Glutamatergic neuron (in vitro differentiated cells): ENCODE data around the gene PLSCR1. TPM values are rescaled to one million over a fixed set of nuclear protein-coding genes. Genes with fewer than 3 reads are reported as not detected.

Source experiments
- DNase-seq: peaks from one replicate; pipeline ENCODE4 v3.0.0; 2022
- H3K27ac Mint-ChIP-seq: one replicate; pipeline ENCODE4 v1.8.0; 2020; ENCODE audit warnings: mild to moderate bottlenecking, mixed read lengths, inconsistent platforms; ENCODE audit not compliant: unreplicated experiment
- H3K27me3 Mint-ChIP-seq: one replicate; pipeline ENCODE4 v1.8.0; 2020; ENCODE audit warnings: mild to moderate bottlenecking, moderate library complexity, mixed read lengths, inconsistent platforms; ENCODE audit not compliant: unreplicated experiment
- H3K36me3 Mint-ChIP-seq: one replicate; pipeline ENCODE4 v1.8.0; 2020; ENCODE audit warnings: mild to moderate bottlenecking, mixed read lengths, inconsistent platforms; ENCODE audit not compliant: unreplicated experiment
- H3K4me1 Mint-ChIP-seq: one replicate; pipeline ENCODE4 v1.8.0; 2020; ENCODE audit warnings: mild to moderate bottlenecking, low read depth, mixed read lengths, inconsistent platforms; ENCODE audit not compliant: unreplicated experiment
- H3K4me3 Mint-ChIP-seq: one replicate; pipeline ENCODE4 v1.8.0; 2020; ENCODE audit warnings: mild to moderate bottlenecking, mixed read lengths, inconsistent platforms; ENCODE audit not compliant: unreplicated experiment
- H3K9me3 Mint-ChIP-seq: one replicate; pipeline ENCODE4 v1.8.0; 2020; ENCODE audit warnings: mild to moderate bottlenecking, moderate library complexity, mixed read lengths, inconsistent platforms; ENCODE audit not compliant: unreplicated experiment
- total RNA-seq: library from RNA; stranded (reverse); fragmentation: NEBNext Ultra II Directional; extraction: Animal tissue kit (Norgen Biotek cat#: 25700); gene quantifications from one replicate; pipeline ENCODE4 v1.2.1, GENCODE V29; 2021; ENCODE audit not compliant: unreplicated experiment
- TF ChIP-seq, protein P1 (sequence below): fragments of 200-600 bp; sonication (generic); IDR thresholded peaks from one replicate; pipeline ENCODE4 v1.5.0; 2021; ENCODE audit not compliant: partially characterized antibody, unreplicated experiment

Gene PLSCR1
- total RNA-seq, 1 donor from 2014 or later = 4.1 TPM

DNA sequence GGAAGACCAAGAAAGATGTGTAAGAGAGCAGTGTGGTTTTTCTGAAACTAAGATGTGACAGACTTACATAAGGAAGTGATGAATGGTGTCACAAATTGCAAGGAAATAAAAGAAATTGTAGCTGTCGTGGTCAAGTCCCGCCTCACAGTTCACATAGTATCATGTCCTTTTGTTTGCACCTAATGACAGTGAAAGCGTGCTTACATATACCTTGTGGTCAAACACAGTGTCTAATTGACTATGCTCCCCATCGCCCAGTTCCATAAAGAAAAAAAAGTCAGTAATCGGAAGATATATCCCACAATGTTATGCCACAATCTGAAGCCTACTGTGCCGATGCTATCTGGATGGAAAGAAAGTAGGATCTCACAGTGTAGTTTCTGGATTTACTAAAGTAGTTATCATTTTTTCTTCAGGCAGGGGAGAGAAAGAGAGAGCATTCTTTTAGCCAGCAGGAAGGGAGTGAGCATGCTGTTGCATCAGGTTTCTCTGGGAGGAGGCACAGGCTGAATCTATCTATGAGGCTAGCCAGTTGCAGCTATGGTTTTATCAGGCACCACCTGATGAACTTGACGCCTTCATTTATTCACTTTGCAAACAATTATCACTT is 9.8 kb upstream of the PLSCR1 start:
- DNase-seq = no peak
- Mint-ChIP-seq H3K9me3 (no peaks in the 10 kb centered on the region), H3K27me3 (no peaks in the 10 kb centered on the region), H3K36me3 (no peaks in the 10 kb centered on the region), H3K4me1 (no peaks in the 10 kb centered on the region), H3K4me3 (no peak overlapping the region), H3K27ac (no peak overlapping the region)
- TF ChIP-seq, protein P1, sequence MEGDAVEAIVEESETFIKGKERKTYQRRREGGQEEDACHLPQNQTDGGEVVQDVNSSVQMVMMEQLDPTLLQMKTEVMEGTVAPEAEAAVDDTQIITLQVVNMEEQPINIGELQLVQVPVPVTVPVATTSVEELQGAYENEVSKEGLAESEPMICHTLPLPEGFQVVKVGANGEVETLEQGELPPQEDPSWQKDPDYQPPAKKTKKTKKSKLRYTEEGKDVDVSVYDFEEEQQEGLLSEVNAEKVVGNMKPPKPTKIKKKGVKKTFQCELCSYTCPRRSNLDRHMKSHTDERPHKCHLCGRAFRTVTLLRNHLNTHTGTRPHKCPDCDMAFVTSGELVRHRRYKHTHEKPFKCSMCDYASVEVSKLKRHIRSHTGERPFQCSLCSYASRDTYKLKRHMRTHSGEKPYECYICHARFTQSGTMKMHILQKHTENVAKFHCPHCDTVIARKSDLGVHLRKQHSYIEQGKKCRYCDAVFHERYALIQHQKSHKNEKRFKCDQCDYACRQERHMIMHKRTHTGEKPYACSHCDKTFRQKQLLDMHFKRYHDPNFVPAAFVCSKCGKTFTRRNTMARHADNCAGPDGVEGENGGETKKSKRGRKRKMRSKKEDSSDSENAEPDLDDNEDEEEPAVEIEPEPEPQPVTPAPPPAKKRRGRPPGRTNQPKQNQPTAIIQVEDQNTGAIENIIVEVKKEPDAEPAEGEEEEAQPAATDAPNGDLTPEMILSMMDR = no peak

DNA sequence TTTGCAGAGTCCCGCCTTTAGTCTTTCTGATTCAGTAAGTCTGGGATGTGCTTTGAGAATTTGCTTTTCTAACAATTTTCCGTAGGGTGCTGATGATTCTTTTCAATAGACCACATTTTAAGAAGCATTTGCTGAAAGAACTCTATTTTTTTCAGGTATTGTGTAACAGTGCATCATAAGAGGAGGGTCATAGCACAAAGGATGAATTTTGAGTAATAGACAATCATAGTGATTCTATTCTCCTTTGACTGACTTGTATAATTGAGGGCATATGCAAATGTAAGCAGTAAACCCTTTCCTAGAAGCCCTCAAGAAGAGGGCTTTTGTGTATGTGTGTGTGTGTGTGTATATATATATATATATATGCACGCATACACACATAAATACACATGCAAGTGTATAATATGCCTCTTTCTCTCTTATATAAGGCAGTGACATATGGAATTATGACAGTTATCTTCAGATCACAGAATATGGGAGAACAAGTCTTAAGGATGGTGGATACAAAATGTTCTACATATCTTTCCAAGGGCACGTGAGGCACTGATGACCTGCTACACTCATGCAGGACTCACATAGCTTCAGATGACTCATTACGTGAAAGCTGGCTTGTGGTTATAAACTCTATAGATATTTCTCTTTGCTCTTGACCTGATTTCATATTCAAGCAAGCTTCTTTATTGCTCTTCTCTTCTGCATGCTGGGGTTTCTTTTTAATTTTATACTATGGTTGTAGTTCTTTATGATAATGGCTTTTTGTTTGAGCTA is 6.5 kb upstream of the PLSCR1 start:
- no peak for DNase-seq
- Mint-ChIP-seq H3K27ac (no peak overlapping the region), H3K36me3 (no peaks in the 10 kb centered on the region), H3K4me3 (no peak overlapping the region), H3K9me3 (no peaks in the 10 kb centered on the region), H3K27me3 (no peaks in the 10 kb centered on the region), H3K4me1 (no peaks in the 10 kb centered on the region)
- TF ChIP-seq, protein P1 = no peak

GRCh38 chr3:146550070-146550615 is 5.7 kb upstream of the PLSCR1 start:
- Mint-ChIP-seq H3K27ac (no peak overlapping the region), H3K4me3 (no peak overlapping the region), H3K4me1 (peaks cover 1% of the 10 kb centered on the region), H3K9me3 (no peaks in the 10 kb centered on the region), H3K36me3 (no peaks in the 10 kb centered on the region), H3K27me3 (no peaks in the 10 kb centered on the region)
- TF ChIP-seq, protein P1 = no peak
- no peak for DNase-seq

DNA sequence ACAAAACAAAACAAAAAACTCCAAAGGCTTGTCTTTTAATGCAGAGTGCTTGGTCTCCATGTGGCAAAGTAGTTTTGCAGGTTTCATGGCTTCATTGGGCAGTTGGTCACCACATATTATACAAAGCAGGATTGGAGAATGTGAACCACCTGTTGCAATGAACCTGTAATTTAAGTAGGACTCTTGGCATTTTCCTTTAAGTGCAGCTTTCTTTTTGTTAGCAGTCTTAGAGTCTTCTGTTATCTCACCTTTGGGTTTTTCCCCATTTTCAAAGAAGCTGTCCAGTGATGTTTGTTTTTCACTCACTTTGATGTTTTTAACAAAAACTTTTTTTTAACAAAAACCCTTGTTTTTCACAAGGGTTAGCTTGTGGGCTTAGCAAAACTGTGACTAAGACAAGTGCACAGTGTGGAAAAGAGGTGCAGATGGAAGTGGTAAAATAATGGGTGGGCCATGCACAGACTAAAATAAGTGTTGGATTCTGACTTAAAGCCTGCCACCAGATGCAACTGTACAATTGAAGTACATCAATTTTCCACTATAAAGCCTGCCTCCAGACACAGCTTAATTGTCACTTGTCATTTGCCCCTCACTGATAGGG is 2.9 kb upstream of the PLSCR1 start:
- Mint-ChIP-seq H3K27me3 (no peaks in the 10 kb centered on the region), H3K27ac (no peak overlapping the region), H3K4me3 (no peak overlapping the region)

More for the DNA sequence above, 2.9 kb upstream of the PLSCR1 start:
- Mint-ChIP-seq H3K36me3 (no peaks in the 10 kb centered on the region), H3K4me1 (peaks cover 1% of the 10 kb centered on the region), H3K9me3 (no peaks in the 10 kb centered on the region)
- no peak for DNase-seq
- TF ChIP-seq, protein P1 = no peak
